LNCaP clone FGC (cell line): ENCODE data around the gene EVX2.

Experiments used
- DNase-seq: peaks from one replicate; pipeline ENCODE4 v3.0.0-alpha.2; 2011; ENCODE audit warnings: low read depth
- H3K4me3 ChIP-seq: 2 replicates; pipeline ENCODE4 v1.5.1; 2011; ENCODE audit warnings: mild to moderate bottlenecking, low read depth, low read length, control low read depth
- TF ChIP-seq, protein P1 (sequence below): IDR thresholded peaks from 2 replicates; pipeline ENCODE4 v1.5.1; 2012; ENCODE audit warnings: mild to moderate bottlenecking; ENCODE audit not compliant: control insufficient read depth, insufficient read depth; ENCODE audit errors: extremely low read depth

The EVX2 gene

DNA sequence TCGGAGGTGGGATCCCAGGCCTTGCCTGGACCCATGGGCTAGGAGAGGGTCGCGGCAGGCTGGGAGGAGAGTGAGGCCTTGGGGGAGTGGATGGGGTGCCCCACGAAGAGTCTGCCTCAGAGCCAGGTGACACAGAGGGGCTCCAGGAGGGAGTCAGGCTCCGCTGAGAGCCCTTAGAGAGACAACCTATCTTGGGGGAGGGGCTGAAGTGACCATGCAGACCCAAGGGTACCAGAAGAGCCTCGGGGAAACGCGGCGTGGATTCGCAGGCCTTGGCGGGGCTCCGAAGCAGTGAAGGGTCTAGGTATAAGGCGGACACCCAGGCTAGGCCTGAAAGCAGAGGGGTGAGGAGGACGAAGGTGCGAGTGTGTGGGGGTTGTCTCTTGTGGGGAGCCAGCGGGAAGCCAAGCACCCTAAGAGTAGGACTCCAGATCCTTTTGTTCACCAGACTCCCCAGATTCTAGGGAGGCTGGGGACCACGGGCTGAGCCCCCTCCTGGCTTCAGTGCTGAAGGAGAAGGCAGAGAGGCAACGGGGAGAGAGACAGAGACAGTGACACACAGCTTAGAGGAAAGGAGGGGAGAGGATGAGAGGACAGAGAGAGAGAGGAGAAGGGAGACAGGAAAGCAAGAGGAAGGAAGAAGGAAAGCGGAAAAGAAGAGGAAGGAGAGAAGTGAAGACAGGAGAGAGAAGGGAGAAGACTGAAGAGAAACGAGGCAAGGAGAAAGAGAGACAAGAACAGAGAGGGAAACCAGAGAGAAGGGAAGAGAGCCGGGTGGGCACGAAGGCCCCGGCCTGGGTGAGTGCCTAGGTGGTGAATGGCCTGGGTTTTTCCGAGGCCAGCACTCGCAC, 22.2 kb upstream of the EVX2 start:
- TF ChIP-seq, protein P1, sequence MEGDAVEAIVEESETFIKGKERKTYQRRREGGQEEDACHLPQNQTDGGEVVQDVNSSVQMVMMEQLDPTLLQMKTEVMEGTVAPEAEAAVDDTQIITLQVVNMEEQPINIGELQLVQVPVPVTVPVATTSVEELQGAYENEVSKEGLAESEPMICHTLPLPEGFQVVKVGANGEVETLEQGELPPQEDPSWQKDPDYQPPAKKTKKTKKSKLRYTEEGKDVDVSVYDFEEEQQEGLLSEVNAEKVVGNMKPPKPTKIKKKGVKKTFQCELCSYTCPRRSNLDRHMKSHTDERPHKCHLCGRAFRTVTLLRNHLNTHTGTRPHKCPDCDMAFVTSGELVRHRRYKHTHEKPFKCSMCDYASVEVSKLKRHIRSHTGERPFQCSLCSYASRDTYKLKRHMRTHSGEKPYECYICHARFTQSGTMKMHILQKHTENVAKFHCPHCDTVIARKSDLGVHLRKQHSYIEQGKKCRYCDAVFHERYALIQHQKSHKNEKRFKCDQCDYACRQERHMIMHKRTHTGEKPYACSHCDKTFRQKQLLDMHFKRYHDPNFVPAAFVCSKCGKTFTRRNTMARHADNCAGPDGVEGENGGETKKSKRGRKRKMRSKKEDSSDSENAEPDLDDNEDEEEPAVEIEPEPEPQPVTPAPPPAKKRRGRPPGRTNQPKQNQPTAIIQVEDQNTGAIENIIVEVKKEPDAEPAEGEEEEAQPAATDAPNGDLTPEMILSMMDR = no peak
- H3K4me3 ChIP-seq = no peak overlapping the region
- no peak for DNase-seq

DNA sequence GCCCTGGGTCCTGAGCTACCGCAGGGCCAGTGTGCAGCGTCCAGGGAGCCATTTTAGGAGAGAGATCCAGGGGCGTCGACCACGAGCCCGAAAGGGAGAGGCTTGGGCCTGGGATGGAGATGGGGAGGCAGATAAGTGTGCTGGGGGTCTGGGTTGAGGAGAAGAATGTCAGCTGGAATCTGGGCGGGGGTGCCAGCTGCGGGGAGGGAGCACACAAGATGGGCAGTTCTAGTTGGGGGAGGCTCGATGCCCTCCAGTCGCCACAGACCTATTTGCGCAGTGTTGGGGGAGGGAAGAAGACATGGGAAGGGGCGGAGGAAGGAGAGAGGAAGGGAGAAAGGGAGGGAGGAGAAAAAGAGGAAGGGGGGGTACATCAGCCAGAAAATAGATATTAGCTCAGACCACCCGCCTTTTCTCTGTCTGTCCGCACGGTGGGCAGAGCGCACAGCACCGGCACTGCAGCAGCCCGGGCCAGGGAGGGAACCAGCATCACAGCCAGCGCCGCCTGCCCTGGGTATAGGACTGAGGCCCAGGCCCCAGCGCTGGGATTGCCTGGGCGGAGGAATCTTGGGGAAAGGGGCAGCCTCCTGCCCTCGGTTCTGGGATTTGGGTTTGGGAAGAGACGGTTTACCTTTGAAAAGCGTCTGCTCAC, 21.4 kb upstream of the EVX2 start:
- no peak overlapping the region for H3K4me3 ChIP-seq
- TF ChIP-seq, protein P1 = no peak
- no peak for DNase-seq

DNA sequence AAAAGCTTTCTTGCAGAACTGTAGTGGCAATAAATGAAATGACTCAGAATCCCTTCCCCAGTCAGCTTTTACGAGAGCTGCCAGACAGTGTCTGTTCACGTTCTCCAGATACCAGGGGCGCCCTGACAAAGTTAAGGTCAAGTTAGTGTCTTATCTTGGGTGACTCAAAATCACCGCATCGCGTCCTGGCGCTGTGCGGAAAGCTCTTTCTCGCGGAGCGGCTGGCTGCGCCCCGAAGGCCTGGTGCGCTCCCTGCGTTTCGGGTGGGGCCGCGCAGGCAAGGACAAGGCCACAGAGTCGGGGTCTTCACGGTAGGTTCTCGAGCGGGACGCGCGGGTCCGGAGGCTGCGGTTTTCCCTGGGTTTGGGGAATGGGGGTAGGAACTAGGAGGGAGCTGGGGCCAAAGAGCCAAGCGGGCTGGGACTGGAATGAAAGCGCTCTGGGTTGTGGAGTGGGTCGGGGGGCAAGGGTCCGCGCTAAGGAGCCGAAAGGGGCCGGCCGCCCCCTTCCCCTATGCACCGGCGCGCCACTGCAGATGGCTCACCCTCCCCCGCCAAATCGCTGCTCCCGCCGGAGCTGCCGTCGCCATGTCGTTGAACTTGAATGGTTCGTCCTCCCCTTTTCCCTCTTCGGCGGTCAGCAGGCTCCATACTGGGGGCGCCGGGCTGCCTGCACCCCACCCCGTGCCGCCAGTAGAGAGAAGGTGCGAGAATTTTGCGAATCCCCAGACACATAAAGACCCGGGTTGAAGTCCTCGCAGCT, 20.7 kb upstream of the EVX2 start:
- no peak overlapping the region for H3K4me3 ChIP-seq
- no peak for DNase-seq

DNA sequence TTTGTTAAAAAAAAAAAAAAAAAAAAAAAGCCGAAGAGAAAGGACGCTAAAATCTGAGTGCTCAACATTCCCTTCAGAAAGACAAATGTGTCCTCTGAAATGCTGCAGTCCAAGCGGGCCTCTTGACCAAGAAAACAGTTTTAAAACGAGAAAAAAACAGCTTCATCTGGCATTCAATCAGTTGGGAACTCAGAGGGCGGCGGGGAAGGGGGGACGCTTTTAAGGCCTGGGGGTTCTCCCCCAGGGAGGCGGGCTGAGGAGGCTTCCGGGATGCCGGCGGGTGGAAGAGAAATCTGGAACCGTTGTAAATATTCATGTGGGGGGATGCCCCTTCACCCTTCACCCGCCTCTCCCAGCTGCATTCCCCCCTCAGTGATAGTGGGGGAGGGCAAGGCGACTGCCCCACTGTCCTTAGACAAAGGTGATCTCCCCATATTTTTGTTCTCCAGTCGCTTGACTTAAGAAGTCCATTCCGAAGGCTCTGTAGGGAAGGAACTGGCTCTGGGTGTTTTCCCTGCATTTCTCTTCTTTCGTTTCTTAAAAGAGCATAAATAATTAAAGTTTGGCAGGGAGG, 20.1 kb upstream of the EVX2 start:
- no peak for DNase-seq
- TF ChIP-seq, protein P1 = no peak
- H3K4me3 ChIP-seq = no peak overlapping the region

More for the DNA sequence above, 20.7 kb upstream of the EVX2 start:
- TF ChIP-seq, protein P1 = no peak

DNA sequence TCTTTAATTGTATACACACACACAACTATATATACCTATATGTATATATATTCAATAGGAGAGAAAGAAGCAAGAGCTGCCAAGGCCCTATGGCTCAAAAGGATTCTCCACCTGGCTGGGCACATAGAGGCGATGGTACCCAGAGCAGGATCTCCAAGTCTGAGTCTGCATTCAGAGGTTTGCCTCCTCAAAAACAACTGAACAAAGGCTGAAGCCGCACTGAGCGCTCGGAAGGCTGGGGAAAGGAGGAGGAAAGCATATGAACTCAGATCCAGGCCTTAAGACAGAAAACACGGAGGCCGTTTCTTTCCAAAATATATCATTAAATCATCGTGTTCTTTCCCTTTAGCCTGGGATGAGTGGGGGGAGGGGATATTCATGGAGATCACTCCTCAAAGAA, 19.4 kb upstream of the EVX2 start:
- TF ChIP-seq, protein P1 = no peak
- no peak for DNase-seq
- H3K4me3 ChIP-seq = no peak overlapping the region

DNA sequence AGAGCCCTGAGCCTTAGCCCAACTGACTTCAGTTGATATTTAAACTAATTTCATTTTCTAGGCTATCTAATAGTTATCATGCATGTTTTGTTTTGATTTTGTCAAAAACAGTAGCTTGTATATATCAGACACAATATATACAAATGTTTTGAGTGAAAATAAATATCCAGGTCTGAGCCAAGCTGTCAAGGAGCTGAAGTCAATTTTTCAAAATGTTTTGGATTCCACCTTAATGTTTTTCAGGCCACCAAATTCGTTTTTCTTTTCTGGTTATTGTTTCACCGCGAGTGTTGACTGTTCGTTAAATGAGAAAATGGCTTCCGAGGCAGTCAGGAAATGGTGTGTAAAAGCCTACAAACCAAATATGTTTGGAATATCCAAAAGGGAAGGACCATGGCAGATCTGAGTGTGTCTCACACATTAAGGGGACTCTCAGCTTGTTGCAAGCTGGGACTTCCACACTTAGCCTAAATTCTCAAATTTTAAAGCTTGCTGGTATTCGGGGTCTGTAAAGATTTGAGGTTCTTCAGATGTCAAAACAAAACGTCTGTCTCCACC, 18.6 kb upstream of the EVX2 start:
- TF ChIP-seq, protein P1 = no peak
- no peak for DNase-seq
- H3K4me3 ChIP-seq = no peak overlapping the region
